HUDEP-2 (cell line): ENCODE measurements around the gene HGF.
"Not testable (repeated sequence)": the region's sequence is repeated elsewhere in the genome, so short reads cannot be mapped to it uniquely, and the experiment has no call there.

Experiments used
- DNase-seq, 76 experiments: peaks; one replicate each; lab custom pipeline; 2025; ENCODE audit not compliant: unreplicated experiment in 76 of 76; lab: John Stamatoyannopoulos, UW

HGF gene

DNA sequence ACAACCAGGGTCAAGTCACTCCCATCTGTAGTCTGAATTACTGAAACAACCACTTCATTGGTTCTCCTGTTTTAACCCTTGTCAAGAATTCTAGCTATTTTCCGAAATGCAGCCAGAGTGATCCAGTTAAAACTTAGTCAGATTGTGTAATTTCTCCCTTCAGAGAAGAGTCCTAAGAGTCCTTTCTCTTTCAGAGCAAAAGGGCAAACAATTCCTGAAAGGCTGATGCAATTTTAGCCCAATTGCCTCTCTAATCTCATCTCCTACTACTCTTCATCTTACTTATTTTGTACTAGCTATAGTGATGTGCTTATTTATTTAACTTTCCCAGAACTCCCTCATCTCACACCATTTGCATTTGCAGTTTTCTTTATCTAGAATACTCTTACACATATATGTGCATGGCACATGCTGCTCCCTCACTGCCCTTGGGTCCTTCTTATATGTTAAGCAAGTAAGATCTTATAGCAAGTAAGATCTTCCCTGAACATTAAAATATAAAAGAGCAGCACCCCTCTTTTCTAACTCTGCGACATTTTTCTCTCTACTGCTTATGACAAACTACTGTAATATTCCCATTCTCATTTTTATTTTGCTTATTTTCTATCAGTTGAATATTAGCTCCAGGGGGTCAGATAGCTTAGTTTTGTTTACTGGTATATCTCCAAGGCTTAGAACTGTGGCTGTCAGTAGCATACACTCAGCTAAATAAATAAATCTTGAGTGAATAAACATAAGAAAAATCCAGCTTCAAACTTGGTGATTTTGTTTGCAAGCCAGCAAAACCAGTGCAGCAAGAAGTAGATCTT lies 44.6 kb downstream of the HGF start:
- DNase-seq: no peak

DNA sequence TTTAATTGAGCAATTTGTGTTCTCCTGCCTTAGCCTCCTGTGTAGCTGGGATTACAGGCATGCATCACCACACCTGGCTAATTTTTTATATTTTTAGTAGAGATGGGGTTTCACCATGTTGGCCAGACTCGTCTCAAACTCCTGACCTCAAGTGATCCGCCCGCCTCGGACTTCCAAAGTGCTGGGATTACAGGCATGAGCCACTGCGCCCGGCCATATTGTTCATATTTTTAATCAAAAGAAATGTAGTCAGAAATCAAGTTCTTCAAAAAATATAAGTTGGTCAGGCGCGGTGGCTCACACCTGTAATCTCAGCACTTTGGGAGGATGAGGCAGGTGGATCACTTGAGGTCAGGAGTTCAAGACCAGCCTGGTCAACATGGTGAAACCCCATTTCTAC lies 47.6 kb downstream of the HGF start:
- DNase-seq: not testable (repeated sequence)

DNA sequence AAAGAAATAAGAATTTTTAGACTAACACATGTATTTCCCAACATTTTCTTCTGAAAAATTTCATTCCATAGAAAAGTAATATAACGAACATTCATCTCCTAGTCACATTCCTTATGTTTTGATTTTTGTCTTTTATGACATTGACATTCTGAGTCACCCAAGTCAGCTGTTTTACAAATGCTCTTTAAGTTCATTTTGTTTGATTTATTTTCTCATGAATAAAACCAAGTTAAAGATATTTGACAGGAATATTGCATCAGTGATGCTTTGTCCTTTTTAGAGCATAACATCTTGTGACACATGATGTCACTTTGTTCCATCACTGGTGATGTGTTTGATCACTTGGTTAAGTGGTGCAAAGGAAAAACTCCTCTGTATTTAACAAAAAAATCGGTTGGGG lies 48.4 kb downstream of the HGF start:
- no peak for DNase-seq

DNA sequence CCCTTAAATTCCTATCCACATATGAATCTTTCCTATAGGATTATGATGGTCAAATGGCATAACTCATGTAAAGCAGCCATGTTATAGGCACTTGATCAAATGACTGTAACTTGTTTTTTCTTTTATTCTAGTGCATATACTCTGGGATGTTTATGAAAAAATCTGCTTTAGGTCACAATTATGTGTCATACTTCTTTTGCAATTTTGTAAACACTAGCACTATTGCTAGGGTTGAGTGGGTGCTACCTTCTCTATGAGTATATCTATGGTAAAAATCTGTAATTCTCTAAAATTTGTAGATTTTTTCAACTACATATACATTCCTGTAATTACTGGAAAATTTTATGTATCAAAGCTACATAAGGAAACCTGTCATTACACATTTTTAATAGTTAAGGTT lies 50.0 kb downstream of the HGF start:
- DNase-seq: no peak

DNA sequence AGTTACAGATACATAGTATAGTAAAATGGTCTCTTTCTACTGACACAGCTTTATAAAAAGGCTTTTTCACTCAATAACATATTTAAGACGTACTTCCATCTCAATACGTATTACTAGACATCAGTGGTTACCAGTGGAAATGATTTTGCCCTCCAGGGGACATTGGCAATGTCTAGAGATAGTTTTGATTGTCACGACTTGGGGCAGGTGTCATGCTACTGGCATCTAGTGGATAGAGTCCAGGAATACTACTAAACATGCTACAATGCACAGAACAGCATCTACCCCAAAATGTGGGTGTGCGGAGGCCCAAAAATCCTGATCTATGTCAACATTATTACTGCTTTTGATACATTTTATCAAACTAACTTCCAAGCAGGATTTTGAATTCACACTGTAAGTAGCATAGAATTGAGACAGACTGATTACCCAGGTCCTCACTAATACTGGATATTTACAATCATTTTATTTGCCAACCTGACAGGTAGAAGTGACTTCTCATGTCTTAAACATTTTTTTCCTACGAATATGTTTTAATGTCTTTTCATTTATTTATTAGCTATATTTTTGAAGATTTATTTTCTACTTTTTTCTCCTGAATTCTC lies 53.8 kb downstream of the HGF start:
- DNase-seq: peak in 2 of 76 experiments; percentile 2 to 16

DNA sequence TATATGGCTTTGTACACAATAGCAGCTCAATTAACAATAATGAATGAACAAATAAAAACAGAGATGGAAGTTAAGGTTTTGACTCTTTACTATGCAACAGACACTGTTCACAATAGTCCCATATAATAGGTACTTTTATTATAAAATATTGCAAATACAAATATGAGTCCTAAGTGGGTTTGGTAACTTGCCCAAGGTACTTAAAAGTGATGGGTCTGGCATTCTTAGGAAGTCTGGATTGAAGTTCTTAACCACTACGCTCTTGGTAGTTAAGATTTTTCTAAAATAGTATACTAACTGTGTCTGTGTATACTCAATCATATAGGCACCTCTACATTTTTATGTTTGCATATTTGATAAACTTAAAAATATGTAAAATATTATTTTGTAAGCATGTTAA lies 55.5 kb downstream of the HGF start:
- no peak for DNase-seq

DNA sequence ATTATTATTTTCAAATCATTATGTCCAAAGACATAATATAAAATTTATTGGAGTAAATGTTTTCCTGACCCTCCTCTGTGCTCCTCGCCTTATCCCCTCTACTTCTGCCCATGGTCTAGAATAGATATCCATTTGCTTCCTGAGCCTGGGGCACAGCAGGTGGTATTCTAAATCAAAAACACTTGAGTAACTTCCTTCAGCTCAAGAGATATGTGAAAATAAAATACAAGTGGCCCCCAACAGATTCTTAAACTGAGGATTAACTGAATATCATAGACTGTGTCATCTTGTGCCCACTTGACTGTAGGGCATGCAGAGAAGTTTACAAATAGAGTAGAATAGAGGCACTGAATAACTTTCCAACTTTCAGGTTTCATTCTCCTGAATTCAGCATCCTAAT lies 59.1 kb downstream of the HGF start:
- no peak for DNase-seq

DNA sequence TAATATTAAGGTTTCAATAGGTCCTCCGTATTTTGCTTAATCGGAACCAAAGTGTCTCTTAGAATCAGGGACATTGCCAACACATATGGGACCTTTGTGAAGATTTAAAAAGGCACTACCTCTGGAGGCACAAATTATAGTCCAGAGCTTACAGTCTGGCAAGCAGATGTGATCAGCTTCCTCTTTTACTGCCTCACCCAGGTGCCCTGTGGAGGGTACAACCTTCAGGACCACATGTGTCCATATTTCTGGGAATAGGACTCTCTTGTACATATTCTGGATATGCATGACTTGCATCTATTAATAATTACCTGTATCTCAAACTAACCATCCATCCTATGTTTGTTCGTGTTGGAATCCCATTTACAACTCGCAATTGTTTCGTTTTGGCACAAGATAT lies 60.0 kb downstream of the HGF start:
- no peak for DNase-seq

DNA sequence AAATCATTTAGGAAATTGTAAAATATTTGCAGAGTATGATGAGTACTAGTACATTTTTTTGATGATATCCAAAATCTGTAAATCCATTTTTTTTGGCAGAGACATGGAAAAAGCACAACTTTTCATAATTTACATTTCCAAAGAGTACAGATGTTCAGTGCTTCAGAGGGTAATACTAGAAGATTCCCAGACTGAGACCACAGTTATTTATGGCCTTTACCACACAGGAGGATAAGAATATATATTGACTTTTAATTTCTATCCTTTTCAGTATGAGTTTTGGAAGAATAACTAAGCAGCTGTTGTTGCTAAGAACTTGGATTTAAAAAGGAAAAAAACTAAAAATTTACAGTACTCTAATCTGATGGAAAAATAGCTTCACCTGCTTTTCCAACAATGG lies 61.9 kb downstream of the HGF start:
- DNase-seq: no peak

DNA sequence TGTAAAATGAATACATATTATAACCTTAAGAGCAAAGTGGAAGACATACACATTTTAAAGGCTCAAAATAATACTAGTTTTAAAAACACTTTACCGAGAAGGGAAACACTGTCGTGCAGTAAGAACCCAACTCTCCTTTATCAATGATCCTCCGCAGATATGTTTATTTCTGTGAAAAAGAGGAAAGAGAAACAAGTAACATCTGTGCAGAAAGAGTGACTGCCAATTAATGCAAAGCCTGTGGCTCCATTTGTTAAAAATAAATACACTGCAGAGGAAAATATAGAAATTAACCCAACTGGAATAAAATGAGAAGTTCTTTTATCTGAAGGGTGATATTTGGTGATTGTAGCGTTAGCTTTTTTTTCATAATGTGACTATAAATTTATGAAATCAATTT lies 62.7 kb downstream of the HGF start:
- no peak for DNase-seq

DNA sequence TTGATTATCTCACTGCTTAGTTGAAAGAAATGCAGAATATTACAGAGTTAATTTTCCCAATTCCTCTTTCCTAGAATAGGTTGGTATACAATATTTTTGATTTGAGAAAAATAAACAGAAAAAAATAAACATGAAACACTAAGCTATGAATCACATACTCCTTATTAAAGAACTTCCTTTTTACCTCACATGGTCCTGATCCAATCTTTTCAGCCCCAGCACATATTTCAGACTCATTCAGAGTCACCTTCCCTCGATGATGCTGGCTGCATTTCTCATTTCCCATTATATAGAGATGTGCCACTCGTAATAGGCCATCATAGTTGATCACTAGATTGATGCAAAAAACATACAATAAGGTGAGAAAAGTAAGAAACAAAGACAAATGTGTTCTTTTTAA lies 64.6 kb downstream of the HGF start:
- DNase-seq: no peak

DNA sequence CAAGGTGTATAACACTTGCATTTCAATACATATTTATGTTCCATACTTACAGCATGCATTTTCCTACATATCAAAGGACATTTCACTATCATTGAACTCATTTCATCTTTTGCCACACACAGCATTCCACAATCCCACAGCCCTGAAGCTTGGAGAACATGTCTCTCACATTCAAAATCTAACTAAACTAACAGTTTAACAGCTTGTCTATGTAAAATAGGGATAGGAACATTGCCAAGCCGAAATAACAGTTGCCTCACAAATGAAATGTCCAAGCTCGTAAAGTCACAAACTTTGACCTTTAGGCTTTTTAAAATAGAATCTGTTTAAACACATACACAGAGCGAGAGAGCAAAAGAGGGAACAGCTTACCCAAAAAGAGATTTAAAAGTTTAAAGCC lies 65.3 kb downstream of the HGF start:
- no peak for DNase-seq

DNA sequence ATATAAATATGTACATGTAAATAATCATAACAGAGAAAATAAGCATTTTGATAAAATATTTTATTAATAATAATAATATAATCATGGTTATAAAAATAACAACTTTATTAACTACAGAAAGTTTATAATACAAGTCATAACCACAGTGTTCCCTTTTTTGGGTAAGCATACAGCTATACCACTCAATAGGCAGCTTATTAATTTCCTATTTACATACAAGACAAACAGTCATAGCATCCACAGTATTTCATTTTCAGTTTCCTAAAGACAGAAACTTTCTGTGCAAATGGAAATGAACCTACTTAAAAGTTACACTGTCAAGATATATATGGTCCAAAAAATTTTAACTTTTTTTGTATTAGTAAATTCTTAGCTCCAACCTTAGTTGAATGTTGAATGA lies 70.9 kb downstream of the HGF start:
- no peak for DNase-seq

DNA sequence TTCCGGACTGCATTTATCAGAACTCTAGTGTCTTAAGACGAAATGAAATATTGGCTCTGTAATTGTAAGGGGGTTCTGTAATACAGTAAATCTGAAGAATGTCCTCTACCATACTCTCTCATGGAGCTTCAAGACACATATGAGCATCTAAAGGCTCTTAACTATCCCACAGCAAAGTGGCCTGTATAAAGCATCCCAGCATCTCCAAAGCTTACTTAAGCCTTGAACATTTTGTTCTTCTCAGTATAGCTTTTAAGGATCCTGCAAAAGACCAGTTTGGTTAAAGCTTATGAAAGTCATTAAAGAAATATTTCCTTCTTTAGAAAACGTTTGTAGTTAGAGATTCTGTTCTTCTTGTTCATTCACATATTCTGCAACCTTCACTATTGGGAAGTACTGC lies 75.1 kb downstream of the HGF start:
- no peak for DNase-seq

DNA sequence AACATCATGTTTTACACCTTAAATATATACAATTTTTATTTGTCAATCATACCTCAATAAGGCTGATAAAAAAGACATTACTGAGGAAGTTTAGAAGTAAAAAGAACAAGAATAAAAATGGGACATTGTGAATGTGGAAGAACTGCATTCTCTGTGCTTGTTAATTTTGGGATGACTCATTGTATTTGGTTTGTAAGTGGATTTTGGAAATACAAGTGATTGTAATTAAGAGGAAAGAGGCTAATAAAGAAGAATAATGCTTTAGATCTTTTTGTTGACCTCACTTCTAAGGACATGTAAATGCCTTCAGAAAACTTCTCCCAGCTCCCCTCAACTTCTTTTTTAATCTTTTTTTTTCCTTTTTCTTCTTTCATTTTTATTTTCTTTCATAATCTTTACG lies 76.0 kb downstream of the HGF start:
- DNase-seq: no peak

DNA sequence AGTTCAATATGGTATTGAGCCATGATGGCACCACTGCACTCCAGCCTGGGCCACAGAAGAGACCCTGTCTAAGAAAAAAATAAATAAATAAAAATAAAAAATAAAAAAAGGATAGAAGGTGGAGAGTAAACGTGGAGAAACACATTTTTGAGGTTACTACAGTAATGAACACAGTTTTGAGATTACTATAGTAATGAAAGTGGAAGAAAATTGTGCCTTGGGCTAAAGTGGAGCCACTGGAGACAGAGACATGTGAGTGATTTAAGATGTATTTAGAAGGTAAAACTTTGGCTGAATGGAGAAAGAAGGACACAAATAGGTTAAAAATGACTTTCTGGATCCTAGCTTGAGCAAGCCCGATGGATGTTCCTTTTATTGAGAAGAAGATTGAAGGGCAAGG lies 76.8 kb downstream of the HGF start:
- no peak for DNase-seq

DNA sequence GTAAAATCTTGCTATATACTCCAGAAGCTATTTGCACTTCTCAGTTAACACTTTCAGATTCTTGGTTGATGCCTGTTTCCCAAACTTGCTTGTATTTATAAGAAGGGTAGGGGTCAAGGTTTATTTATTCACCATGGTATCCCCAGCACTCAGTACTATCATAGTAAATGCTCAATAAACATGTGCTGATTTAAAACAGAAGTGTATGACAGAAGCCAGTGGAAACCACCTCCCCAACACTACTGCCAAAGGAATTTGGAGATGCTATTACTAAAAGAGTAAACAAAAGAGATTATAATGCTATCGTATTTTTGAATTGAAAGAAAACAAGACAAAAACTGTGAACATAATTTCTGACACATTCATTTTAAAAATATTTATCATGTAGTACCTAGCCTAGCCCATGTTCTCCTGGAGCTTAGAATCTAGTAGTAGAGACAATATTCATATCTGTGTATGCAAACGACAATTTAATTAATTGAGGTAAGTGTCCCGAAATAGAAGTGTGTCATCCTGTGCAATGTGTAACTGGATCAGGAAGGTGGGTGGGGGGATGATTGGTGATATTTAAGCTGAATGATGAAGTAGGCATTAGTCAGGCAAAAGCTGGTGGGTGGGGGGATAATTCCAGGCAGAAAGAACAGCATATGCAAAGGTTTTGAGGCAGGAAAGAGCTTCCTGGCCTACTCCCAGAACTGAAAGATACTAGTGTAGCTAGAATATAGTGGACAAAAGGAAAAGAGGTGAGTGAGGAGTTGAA lies 77.5 kb downstream of the HGF start:
- no peak for DNase-seq

DNA sequence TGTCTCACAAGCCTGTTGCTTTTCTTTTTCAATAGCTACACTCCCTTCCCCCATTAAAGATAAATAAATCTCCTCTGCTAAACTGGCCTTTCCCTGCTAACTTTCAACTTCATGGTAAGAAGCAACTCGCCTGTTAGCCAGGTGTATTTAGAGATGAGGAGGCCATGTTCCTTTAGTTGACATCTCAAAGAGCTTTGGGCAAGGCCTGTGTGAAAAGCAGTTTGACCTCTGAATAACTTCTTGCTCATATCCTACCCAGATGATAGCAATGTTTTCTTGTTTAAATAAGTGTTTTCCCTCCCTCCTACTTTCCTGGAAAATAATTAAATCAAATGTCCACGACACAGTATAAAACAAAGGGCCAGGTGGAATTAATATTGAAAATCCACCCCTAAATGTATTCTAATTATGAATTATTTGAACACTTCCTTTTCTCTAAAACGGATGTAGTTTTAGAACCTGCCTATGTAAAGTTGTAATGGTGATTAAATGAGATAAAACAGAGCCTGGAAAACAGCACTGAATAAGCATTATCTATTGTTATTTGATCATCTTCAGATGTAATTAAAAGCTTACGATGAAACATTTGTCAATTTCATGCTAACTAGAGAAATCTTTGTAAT lies 78.5 kb downstream of the HGF start:
- DNase-seq: no peak

DNA sequence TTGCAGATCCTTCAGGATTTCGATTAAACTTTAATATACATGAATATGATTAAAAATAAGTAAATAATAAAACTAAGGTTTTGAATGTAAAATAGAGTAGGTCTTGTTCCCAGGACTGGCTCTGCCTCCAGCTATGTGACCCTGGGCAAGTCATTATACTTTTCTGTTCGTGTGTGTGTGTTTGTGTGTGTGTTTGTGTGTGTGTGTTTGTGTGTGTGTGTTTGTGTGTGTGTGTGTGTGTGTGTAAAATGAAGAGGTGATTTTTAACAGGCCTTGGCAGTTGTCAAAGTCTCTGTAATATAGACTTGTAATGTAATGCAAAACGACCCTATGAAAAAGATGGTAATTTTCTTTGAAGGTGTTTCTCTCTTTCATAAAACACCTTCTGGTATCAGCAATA lies 79.2 kb downstream of the HGF start:
- DNase-seq: no peak

DNA sequence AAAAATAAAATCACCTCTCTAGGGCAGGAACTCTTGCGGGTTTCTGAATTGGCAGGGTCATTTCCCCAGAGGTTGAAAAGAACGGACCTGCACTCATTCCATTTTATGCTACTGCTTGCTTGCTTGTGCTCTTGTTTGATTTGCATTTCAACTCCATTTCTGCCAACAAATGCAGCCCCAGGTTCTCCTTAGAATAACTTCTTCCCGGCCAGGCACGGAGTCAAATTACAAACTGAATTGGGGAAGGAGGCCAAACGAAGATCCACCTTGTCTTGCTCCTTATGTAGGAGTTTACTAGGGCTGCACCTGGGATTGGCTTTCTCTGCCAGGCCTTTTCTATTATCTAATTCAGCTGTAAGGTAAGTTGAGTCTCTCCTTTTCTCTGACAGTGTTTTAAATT lies 79.6 kb downstream of the HGF start:
- DNase-seq: no peak

DNA sequence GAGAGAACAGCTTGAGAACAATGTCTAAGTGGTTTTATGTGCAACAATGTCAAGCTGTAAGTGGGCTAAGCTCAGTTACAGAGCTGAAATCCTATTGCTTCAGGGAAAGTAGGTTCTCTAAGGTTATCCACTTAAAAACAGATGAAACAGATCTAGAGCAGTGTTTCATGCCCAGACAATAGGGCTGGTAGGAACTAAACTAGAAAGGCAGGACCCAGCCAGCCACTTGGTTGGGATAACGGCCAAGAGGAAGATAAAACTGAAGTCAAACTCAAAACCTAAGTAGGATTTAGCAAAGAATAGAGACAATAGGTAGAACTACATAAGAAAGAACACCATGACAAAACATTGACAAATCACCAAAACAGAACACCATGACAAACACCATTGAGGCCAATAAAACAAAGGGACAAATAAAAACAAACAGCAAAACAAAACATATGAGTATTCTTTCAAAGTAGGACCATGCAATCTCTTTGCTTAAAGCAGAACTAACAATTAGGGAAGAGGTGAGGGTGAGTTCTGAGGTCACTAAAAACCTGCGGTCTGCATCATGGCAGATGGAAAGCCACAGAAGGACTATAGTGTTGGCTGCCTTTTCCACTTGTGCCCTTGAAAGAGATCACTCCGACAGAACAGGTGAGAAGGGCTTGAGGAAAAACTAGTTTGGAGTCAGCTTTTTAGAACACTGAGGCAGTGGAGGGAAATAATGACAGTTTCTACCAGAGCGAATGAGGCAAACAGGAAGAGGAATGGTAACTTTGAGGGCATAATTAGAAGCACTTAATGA lies 81.0 kb downstream of the HGF start:
- no peak for DNase-seq
